ENCODE results near the gene PUM1.

- TF ChIP-seq POLR2AphosphoS5 (IDR thresholded peaks at IDR 0.05), result no peak
- no peak for TF ChIP-seq POLR2A (IDR thresholded peaks at IDR 0.05)
- TF ChIP-seq CTCF (IDR thresholded peaks at IDR 0.05), result no peak
These were observed 703 bp downstream of the PUM1 start for GRCh38 chr1:31064718-31065309.

Data from prostate gland (tissue), 2 donors.